GM23248 (cell line): ENCODE data around the gene KLF7. TPM values are rescaled to one million over a fixed set of nuclear protein-coding genes. Genes with fewer than 3 reads are reported as not detected.

Experiments
- DNase-seq: peaks from one replicate; pipeline ENCODE4 v3.0.0-alpha.2; 2015
- H2AFZ ChIP-seq: fragments of 200-600 bp; sonication (generic); 2 replicates; pipeline ENCODE4 v1.6.1; 2016; ENCODE audit warnings: antibody characterized with exemption
- H3F3A ChIP-seq: fragments of 200-600 bp; sonication (generic); 2 replicates; pipeline ENCODE4 v1.6.1; 2016; ENCODE audit warnings: mild to moderate bottlenecking, antibody characterized with exemption, mixed run types; ENCODE audit not compliant: insufficient read depth
- H3K27ac ChIP-seq: fragments of 200-600 bp; sonication (generic); 2 replicates; pipeline ENCODE4 v1.5.1; 2016; ENCODE audit warnings: mild to moderate bottlenecking
- H3K27me3 ChIP-seq: fragments of 200-600 bp; sonication (generic); replicated peaks from 2 replicates; pipeline ENCODE4 v1.6.1; 2016; ENCODE audit warnings: mild to moderate bottlenecking; ENCODE audit not compliant: insufficient read depth
- H3K36me3 ChIP-seq: fragments of 200-600 bp; sonication (generic); 2 replicates; pipeline ENCODE4 v1.6.1; 2016; ENCODE audit warnings: low read depth, mild to moderate bottlenecking
- H3K4me1 ChIP-seq: fragments of 200-600 bp; sonication (generic); 2 replicates; pipeline ENCODE4 v1.6.1; 2016; ENCODE audit warnings: mild to moderate bottlenecking; ENCODE audit not compliant: insufficient read depth
- H3K4me2 ChIP-seq: fragments of 200-600 bp; sonication (generic); one replicate; pipeline ENCODE4 v1.6.1; 2016; ENCODE audit warnings: mild to moderate bottlenecking; ENCODE audit not compliant: unreplicated experiment
- H3K4me3 ChIP-seq: fragments of 200-600 bp; sonication (generic); 2 replicates; pipeline ENCODE4 v1.5.1; 2016; ENCODE audit warnings: mild to moderate bottlenecking
- H3K79me2 ChIP-seq: fragments of 200-600 bp; sonication (generic); 2 replicates; pipeline ENCODE4 v1.6.1; 2016; ENCODE audit warnings: mild to moderate bottlenecking; ENCODE audit not compliant: insufficient read depth
- H3K9ac ChIP-seq: fragments of 200-600 bp; sonication (generic); 2 replicates; pipeline ENCODE4 v1.6.1; 2016; ENCODE audit warnings: mild to moderate bottlenecking
- H3K9me2 ChIP-seq: fragments of 200-600 bp; sonication (generic); 2 replicates; pipeline ENCODE4 v1.6.1; 2016; ENCODE audit warnings: mixed run types, mild to moderate bottlenecking, moderate library complexity; ENCODE audit not compliant: insufficient read depth
- H3K9me3 ChIP-seq: fragments of 200-600 bp; sonication (generic); one replicate; pipeline ENCODE4 v1.6.1; 2017; ENCODE audit warnings: low read depth
- H4K20me1 ChIP-seq: fragments of 200-600 bp; sonication (generic); 2 replicates; pipeline ENCODE4 v1.6.0; 2016; ENCODE audit not compliant: insufficient read depth
- EZH2 ChIP-seq: fragments of 200-600 bp; sonication (generic); IDR thresholded peaks from 2 replicates; pipeline ENCODE4 v1.6.1; 2018; ENCODE audit warnings: antibody characterized with exemption, mild to moderate bottlenecking; ENCODE audit not compliant: insufficient read depth, poor library complexity, severe bottlenecking
- EZH2phosphoT487 ChIP-seq: fragments of 200-600 bp; sonication (generic); IDR thresholded peaks from 2 replicates; pipeline ENCODE4 v1.6.1; 2018; ENCODE audit warnings: antibody characterized with exemption, moderate library complexity, mild to moderate bottlenecking, low read depth; ENCODE audit not compliant: insufficient read depth
- WGBS, 2 experiments: methylation state at CpG; one replicate each; pipeline ENCODE4 v1.1.6; 2015 to 2017; ENCODE audit warnings: low lambda C conversion rate in 2 of 2, low coverage in 1 of 2; ENCODE audit errors: missing lambda C conversion rate in 2 of 2; 5-methylcytosine and 5-hydroxymethylcytosine counted together
- in situ Hi-C: fragments of 300-500 bp; cut with MboI; formaldehyde crosslinking; loops from 2 replicates; pipeline ENCODE4 v1.15.0; 2020
- polyA plus RNA-seq: library from polyadenylated mRNA; unstranded; fragments of >200 nt; fragmentation: Nextera tagmentation; extraction: Ambion mirVana; gene quantifications from 2 replicates; pipeline ENCODE4 v1.2.1, GENCODE V29; 2016
- total RNA-seq: library from RNA; depleted of rRNA; stranded (reverse); fragments of >200 nt; shearing (Covaris generic); gene quantifications from 2 replicates; pipeline ENCODE4 v1.2.3, GENCODE V29; 2014

Gene KLF7
- total and polyA plus RNA-seq, 2 experiments from 2014 or later, result 22.5 to 39.4 TPM

- WGBS, 2 experiments, result 63 to 71% methylated on average over 2 of the region's 2 CpGs
- Histone ChIP-seq H3K9me3 (no peaks in the 10 kb centered on the region), H3K4me2 (peak overlapping the region; percentile 46), H3K4me1 (peaks cover 54% of the 10 kb centered on the region), H3K27ac (peak overlapping the region; percentile 53), H3F3A (peaks cover 41% of the 10 kb centered on the region), H3K4me3 (no peak overlapping the region), H3K9me2 (no peaks in the 10 kb centered on the region), H3K27me3 (no peaks in the 10 kb centered on the region), H2AFZ (no peak overlapping the region), H4K20me1 (no peaks in the 10 kb centered on the region), H3K79me2 (no peaks in the 10 kb centered on the region), H3K9ac (no peak overlapping the region; the same call in 1 of the 2 replicates), H3K36me3 (no peaks in the 10 kb centered on the region)
- in situ Hi-C loops, result no loop called here
- TF ChIP-seq EZH2phosphoT487, result no peak
- no peak for TF ChIP-seq EZH2
- DNase-seq, result peak; percentile 84
Observed at GRCh38 chr2:207184348-207184747, 18.6 kb upstream of the KLF7 start.

- peaks cover 33% of the 10 kb centered on the region for H3F3A ChIP-seq
- no peaks in the 10 kb centered on the region for H3K36me3 ChIP-seq
- DNase-seq, result no peak
- no peaks in the 10 kb centered on the region for H3K9me2 ChIP-seq
- peak overlapping the region; percentile 53; the same call in 1 of the 2 replicates for H3K27ac ChIP-seq
- H3K4me3 ChIP-seq, result no peak overlapping the region
- H3K27me3 ChIP-seq, result no peaks in the 10 kb centered on the region
- in situ Hi-C loops, result no loop called here
- no peaks in the 10 kb centered on the region for H3K9me3 ChIP-seq
- no peaks in the 10 kb centered on the region for H3K79me2 ChIP-seq
- TF ChIP-seq EZH2, result no peak
- no peak for TF ChIP-seq EZH2phosphoT487
- no peaks in the 10 kb centered on the region for H4K20me1 ChIP-seq
- H3K4me1 ChIP-seq, result peaks cover 46% of the 10 kb centered on the region
- H3K9ac ChIP-seq, result no peak overlapping the region
- H3K4me2 ChIP-seq, result no peak overlapping the region
- no peak overlapping the region for H2AFZ ChIP-seq
Observed at GRCh38 chr2:207183506-207183905, 17.8 kb upstream of the KLF7 start.

- H2AFZ ChIP-seq, result no peak overlapping the region
- H4K20me1 ChIP-seq, result no peaks in the 10 kb centered on the region
- H3K9me2 ChIP-seq, result no peaks in the 10 kb centered on the region
- H3K4me1 ChIP-seq, result peaks cover 42% of the 10 kb centered on the region
- H3K4me3 ChIP-seq, result no peak overlapping the region
- no peaks in the 10 kb centered on the region for H3K79me2 ChIP-seq
- in situ Hi-C loops, result no loop called here
- H3K27ac ChIP-seq, result peak overlapping the region; percentile 53
- no peak for TF ChIP-seq EZH2
- 66 to 72% methylated on average over 2 of the region's 2 CpGs for WGBS, 2 experiments
- peak overlapping the region; percentile 13 for H3K4me2 ChIP-seq
- H3K9ac ChIP-seq, result no peak overlapping the region
- DNase-seq, result peak; percentile 39
- H3F3A ChIP-seq, result peaks cover 27% of the 10 kb centered on the region
- no peaks in the 10 kb centered on the region for H3K36me3 ChIP-seq
- H3K27me3 ChIP-seq, result no peaks in the 10 kb centered on the region
- no peaks in the 10 kb centered on the region for H3K9me3 ChIP-seq
Observed at GRCh38 chr2:207182911-207183310, 17.2 kb upstream of the KLF7 start.

GRCh38 chr2:207181526-207182274 is 16.0 kb upstream of the KLF7 start:
- Histone ChIP-seq H3K27ac (no peak overlapping the region), H3K9me2 (no peaks in the 10 kb centered on the region), H4K20me1 (no peaks in the 10 kb centered on the region), H3K27me3 (no peaks in the 10 kb centered on the region), H3K9me3 (no peaks in the 10 kb centered on the region), H3K4me1 (peaks cover 42% of the 10 kb centered on the region), H3K79me2 (no peaks in the 10 kb centered on the region), H3K9ac (no peak overlapping the region), H3K4me3 (no peak overlapping the region), H3K36me3 (no peaks in the 10 kb centered on the region), H3K4me2 (no peak overlapping the region), H3F3A (peaks cover 26% of the 10 kb centered on the region), H2AFZ (no peak overlapping the region)
- WGBS, 2 experiments, result 95 to 99% methylated on average over 7 of the region's 7 CpGs
- no peak for TF ChIP-seq EZH2phosphoT487
- no peak for TF ChIP-seq EZH2
- in situ Hi-C loops, result no loop called here
- no peak for DNase-seq

- in situ Hi-C loops, result no loop called here
- DNase-seq, result peak; percentile 43
Observed at GRCh38 chr2:207180741-207181140, 15.0 kb upstream of the KLF7 start.

More at GRCh38 chr2:207180741-207181140, 15.0 kb upstream of the KLF7 start:
- Histone ChIP-seq H4K20me1 (no peaks in the 10 kb centered on the region), H3K9me2 (no peaks in the 10 kb centered on the region; the same call in 1 of the 2 replicates), H3K4me1 (peaks cover 42% of the 10 kb centered on the region), H3K27ac (0 out of 2 replicates have a peak overlapping the region, but pooled peaks have one; percentile 15), H3K36me3 (no peaks in the 10 kb centered on the region), H3K9me3 (no peaks in the 10 kb centered on the region), H2AFZ (no peak overlapping the region), H3K4me3 (no peak overlapping the region), H3K4me2 (no peak overlapping the region), H3K9ac (no peak overlapping the region), H3K79me2 (no peaks in the 10 kb centered on the region), H3F3A (peaks cover 26% of the 10 kb centered on the region), H3K27me3 (no peaks in the 10 kb centered on the region)
- TF ChIP-seq EZH2phosphoT487, result no peak
- TF ChIP-seq EZH2, result no peak
